Measurements from ENCODE around the gene PHYKPL. TPM values are rescaled to one million over a fixed set of nuclear protein-coding genes. Genes with fewer than 3 reads are reported as not detected.

The PHYKPL gene
- 10 to 100 TPM; 22.8 to 34.5 TPM for total RNA-seq

DNA sequence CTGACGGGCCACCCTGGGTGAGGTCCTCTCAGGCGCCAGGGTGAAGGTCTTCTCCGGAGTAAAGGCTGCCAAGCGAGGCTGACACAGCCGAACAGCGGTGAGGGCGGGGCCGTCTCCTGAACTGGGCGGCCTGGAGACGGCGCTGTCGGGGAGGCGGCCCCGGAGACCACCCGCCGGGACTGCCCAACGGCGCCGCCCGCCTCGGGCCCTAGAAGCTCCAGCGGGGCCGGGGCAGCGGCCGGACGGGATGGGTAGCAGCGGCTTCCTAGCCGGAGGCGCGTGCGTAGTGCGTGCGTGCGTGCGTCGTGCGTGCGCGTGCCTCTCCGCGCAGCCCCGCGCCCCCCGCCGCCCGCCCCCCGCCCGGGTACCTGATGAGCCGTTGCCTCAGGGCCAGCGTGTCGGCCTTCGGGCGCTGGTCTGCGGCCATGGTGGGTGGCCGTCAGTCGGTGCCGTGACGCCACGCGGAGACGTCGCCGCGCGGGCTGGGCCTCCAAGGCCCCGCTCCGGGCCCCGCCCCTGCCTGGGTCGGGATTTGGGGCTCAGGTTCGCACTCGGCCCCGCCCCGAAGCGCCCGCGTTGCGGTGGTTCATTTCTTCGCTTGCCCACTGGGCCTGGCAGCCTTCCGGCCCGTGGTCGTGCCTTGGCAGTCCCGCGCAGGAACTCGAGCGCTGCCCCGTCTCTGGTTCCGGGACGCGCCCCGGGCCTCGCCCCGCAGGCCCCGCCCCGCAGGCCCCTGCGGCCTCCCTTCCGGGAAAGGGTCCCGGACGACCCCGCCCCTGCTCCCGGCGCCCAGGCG is at the start of gene PHYKPL:
Gene PHYKPL, minus strand, starts transcription at position 679 of the 796 bp plus-strand sequence. Its CDS starts 252 bp downstream, at position 427.
- Histone ChIP-seq H3K4me1 (peaks cover 0 to 44% of the 10 kb centered on the region in 2 donors), H3K27me3 (no peaks in the 10 kb centered on the region), H3K27ac (peak within 1 kb of the TSS; percentile 95 to 96), H3K36me3 (peaks cover 35% of the 10 kb centered on the region), H3K4me3 (peak within 1 kb of the TSS; percentile 77 to 80), H3K9me3 (no peaks in the 10 kb centered on the region)
- TF ChIP-seq, protein P1, sequence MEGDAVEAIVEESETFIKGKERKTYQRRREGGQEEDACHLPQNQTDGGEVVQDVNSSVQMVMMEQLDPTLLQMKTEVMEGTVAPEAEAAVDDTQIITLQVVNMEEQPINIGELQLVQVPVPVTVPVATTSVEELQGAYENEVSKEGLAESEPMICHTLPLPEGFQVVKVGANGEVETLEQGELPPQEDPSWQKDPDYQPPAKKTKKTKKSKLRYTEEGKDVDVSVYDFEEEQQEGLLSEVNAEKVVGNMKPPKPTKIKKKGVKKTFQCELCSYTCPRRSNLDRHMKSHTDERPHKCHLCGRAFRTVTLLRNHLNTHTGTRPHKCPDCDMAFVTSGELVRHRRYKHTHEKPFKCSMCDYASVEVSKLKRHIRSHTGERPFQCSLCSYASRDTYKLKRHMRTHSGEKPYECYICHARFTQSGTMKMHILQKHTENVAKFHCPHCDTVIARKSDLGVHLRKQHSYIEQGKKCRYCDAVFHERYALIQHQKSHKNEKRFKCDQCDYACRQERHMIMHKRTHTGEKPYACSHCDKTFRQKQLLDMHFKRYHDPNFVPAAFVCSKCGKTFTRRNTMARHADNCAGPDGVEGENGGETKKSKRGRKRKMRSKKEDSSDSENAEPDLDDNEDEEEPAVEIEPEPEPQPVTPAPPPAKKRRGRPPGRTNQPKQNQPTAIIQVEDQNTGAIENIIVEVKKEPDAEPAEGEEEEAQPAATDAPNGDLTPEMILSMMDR (IDR thresholded peaks at IDR 0.05), result peak in 1 of 2 donors; percentile 36
- peak; percentile 68 for DNase-seq (ENCODE audit: low spot score)

DNA sequence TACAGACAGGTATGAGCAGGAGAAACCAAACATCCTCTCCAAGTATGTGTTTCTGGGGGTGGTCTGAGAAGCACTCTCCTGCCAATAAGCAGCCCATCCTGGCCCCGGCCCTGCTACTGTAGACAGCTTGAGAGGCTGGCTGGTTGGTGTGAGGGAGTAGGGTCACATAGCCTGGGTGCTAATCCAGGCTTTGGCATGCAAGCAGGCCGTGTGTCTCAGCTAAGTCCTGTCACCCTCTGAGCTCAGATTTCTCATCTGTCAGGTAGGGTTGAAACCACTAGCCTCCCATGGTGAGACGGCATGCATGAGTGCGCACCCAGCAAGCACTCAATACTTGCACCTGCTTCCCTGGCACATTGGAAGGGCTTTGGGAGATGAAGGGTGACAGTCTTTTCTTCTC is 49.8 kb upstream of the PHYKPL start:
- no peaks in the 10 kb centered on the region for H3K36me3 ChIP-seq
- H3K4me1 ChIP-seq, result peaks cover 0 to 21% of the 10 kb centered on the region in 2 donors
- no peak overlapping the region for H3K4me3 ChIP-seq
- H3K27ac ChIP-seq, result no peak overlapping the region
- peaks cover 0 to 6% of the 10 kb centered on the region in 2 donors for H3K9me3 ChIP-seq
- TF ChIP-seq, protein P1 (IDR thresholded peaks at IDR 0.05), result no peak
- no peaks in the 10 kb centered on the region for H3K27me3 ChIP-seq
- DNase-seq (ENCODE audit: low spot score), result no peak

DNA sequence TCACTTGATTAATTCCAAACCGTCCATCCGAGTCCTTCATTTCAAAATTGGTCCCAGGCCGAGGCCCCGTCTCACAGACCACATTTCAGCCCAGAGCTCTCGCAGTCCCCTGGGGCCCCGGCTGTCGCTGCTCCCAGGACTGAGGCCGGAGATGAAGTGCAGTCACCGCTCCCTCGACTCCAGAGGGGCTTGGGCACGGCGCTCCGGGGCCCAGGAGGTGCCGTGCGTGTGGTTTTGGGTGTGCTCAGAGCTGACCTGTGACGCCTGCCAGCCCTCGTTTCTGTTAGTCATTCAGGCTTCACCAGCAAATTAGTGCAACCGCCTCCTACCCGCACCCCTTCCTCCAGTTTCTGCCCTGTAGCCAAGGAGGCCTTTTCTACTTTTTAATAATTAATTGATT is 48.7 kb upstream of the PHYKPL start:
- no peak for DNase-seq (ENCODE audit: low spot score)
- H3K9me3 ChIP-seq, result peaks cover 0 to 6% of the 10 kb centered on the region in 2 donors
- TF ChIP-seq, protein P1 (IDR thresholded peaks at IDR 0.05), result no peak
- no peak overlapping the region for H3K27ac ChIP-seq
- H3K4me1 ChIP-seq, result peaks cover 0 to 20% of the 10 kb centered on the region in 2 donors
- H3K27me3 ChIP-seq, result no peaks in the 10 kb centered on the region
- H3K4me3 ChIP-seq, result no peak overlapping the region
- H3K36me3 ChIP-seq, result no peaks in the 10 kb centered on the region

DNA sequence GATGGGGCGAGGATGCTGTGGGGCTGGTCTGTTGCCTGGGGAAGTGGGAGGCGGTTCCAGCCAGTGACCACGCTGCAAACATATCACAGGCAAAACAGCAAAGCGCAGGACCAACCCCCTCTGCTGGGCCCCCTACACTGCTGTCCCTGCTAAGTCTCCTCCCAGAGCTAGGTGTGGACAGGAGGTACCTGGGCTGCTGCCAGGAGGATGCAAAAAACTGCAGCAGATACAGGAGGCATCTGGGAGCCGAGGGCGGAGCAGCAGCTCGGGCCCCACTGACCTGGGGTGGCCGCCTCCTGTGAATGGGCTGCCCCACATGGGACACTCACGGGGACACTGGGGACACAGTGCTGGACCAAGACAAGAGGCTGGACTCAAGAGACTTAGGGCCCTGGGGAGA is 48.0 kb upstream of the PHYKPL start:
- peaks cover 0 to 6% of the 10 kb centered on the region in 2 donors for H3K9me3 ChIP-seq
- H3K27ac ChIP-seq, result no peak overlapping the region
- H3K4me1 ChIP-seq, result peaks cover 0 to 17% of the 10 kb centered on the region in 2 donors
- TF ChIP-seq, protein P1 (IDR thresholded peaks at IDR 0.05), result no peak
- H3K27me3 ChIP-seq, result no peaks in the 10 kb centered on the region
- no peak overlapping the region for H3K4me3 ChIP-seq
- no peaks in the 10 kb centered on the region for H3K36me3 ChIP-seq
- DNase-seq (ENCODE audit: low spot score), result no peak

DNA sequence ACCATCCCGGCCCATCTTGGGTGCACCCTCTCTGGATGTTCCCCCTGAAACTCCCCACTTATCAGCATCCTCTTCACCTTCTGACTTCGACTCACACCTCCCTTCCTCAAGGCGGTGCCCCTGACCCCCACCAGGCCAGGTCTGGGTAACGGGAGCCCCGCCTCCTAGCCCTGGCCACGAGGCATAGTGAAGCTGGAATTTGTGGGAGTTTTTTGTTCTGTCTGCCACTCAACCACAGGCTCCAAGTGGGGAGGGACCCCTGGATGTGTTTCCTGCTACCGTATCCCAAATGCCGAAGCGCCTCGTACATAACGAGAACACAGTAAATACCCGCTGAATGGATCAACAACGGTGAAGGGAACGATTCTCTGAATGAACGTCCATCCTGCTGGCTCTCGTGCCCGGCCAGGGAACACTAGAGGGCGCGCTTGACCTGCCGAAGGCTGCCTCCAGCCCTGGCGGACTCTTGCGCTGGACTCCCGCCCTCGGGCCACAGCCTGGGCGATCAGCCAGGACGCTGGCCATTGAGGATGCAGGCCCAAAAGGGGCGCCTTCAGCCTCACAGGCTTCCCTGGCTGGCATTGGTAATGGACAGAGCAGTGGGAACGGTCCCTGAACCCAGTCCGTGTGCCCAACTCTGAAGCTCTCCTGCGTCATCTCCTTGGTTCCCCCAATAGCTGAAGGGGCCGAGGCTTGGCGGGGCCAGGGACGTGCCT is 47.3 kb upstream of the PHYKPL start:
- H3K36me3 ChIP-seq, result no peaks in the 10 kb centered on the region
- no peak overlapping the region for H3K27ac ChIP-seq
- no peaks in the 10 kb centered on the region for H3K27me3 ChIP-seq
- no peak overlapping the region for H3K4me3 ChIP-seq
- TF ChIP-seq, protein P1 (IDR thresholded peaks at IDR 0.05), result peak; percentile 79 to 93
- peak; percentile 82 for DNase-seq (ENCODE audit: low spot score)
- H3K9me3 ChIP-seq, result peaks cover 0 to 6% of the 10 kb centered on the region in 2 donors
- H3K4me1 ChIP-seq, result peaks cover 0 to 12% of the 10 kb centered on the region in 2 donors

Data from right atrium auricular region (tissue), 2 donors.